IMR-90 (cell line): ENCODE results near the gene C14orf93. TPM values are rescaled to one million over a fixed set of nuclear protein-coding genes. Genes with fewer than 3 reads are reported as not detected.

ENCODE experiments used
- ATAC-seq: fragments of 200-7000 bp; cut with Tn5 transposase; 2 replicates; pipeline ENCODE4 v1.9.1; 2020; ENCODE audit warnings: low read depth, mild to moderate bottlenecking, moderate library complexity
- BruUV-seq: library from RNA; stranded (reverse); fragments of 400-500 nt; replicated peaks from 2 replicates; lab custom pipeline; 2021; lab: Mats Ljungman, UMichigan
- CTCF ChIA-PET: fragments of 300-600 bp; formaldehyde crosslinking; extraction: SDS; loops from one replicate; lab custom pipeline; 2021; ENCODE audit warnings: antibody characterized with exemption; lab: Yijun Ruan, JAX
- POLR2A ChIA-PET: fragments of 300-600 bp; sonication (Branson Sonifier 250); formaldehyde crosslinking; loops from one replicate; lab custom pipeline; 2022; ENCODE audit warnings: antibody characterized with exemption; ENCODE audit not compliant: unreplicated experiment; lab: Charles Lee
- DNase-seq: peaks from one replicate; pipeline ENCODE4 v3.0.0; 2013
- H2AFZ ChIP-seq: replicated peaks from 2 replicates; pipeline ENCODE3; 2013; ENCODE audit warnings: low read length, mild to moderate bottlenecking; ENCODE audit not compliant: poor library complexity
- H2AK5ac ChIP-seq: 2 replicates; pipeline ENCODE4 v1.6.1; 2013; ENCODE audit warnings: low read depth, low read length, inconsistent platforms
- H2AK9ac ChIP-seq: replicated peaks from 2 replicates; pipeline ENCODE3; 2013; ENCODE audit warnings: mild to moderate bottlenecking, low read depth, low read length, moderate library complexity; ENCODE audit not compliant: poor library complexity
- H2BK120ac ChIP-seq: 2 replicates; pipeline ENCODE4 v1.6.1; 2013; ENCODE audit warnings: low read depth, low read length, inconsistent platforms
- H2BK15ac ChIP-seq: 3 replicates; pipeline ENCODE4 v1.6.1; 2013; ENCODE audit warnings: low read depth, low read length, inconsistent platforms
- H2BK20ac ChIP-seq: 2 replicates; pipeline ENCODE4 v1.6.1; 2013; ENCODE audit warnings: low read depth, mild to moderate bottlenecking, inconsistent platforms, low read length, moderate library complexity
- H2BK5ac ChIP-seq: 2 replicates; pipeline ENCODE4 v1.6.1; 2013; ENCODE audit warnings: mild to moderate bottlenecking, low read depth, low read length, inconsistent platforms; ENCODE audit not compliant: poor library complexity, severe bottlenecking
- H3K14ac ChIP-seq: replicated peaks from 2 replicates; pipeline ENCODE4 v1.6.1; 2013; ENCODE audit warnings: low read depth, low read length, inconsistent platforms
- H3K18ac ChIP-seq: 2 replicates; pipeline ENCODE4 v1.6.1; 2013; ENCODE audit warnings: low read depth, low read length, control low read depth
- H3K23ac ChIP-seq: 2 replicates; pipeline ENCODE4 v1.6.1; 2013; ENCODE audit warnings: low read depth, low read length, inconsistent platforms
- H3K27ac ChIP-seq: 2 replicates; pipeline ENCODE4 v1.5.1; 2013; ENCODE audit warnings: mild to moderate bottlenecking, control low read depth, low read length; ENCODE audit not compliant: insufficient read depth
- H3K27me3 ChIP-seq: 2 replicates; pipeline ENCODE4 v1.6.1; 2013; ENCODE audit warnings: low read length; ENCODE audit not compliant: control insufficient read depth, insufficient read depth
- H3K36me3 ChIP-seq: 2 replicates; pipeline ENCODE4 v1.6.1; 2013; ENCODE audit warnings: low read length, mixed read lengths; ENCODE audit not compliant: control insufficient read depth, insufficient read depth
- H3K4ac ChIP-seq: 2 replicates; pipeline ENCODE4 v1.6.1; 2013; ENCODE audit warnings: low read depth, low read length, inconsistent platforms
- H3K4me1 ChIP-seq: 2 replicates; pipeline ENCODE4 v1.6.1; 2013; ENCODE audit warnings: low read length, mixed read lengths; ENCODE audit not compliant: control insufficient read depth, insufficient read depth
- H3K4me2 ChIP-seq: 2 replicates; pipeline ENCODE4 v1.6.1; 2013; ENCODE audit warnings: low read depth, mild to moderate bottlenecking, control low read depth, low read length, moderate library complexity
- H3K4me3 ChIP-seq: 2 replicates; pipeline ENCODE4 v1.5.1; 2013; ENCODE audit warnings: low read depth, mild to moderate bottlenecking, control low read depth, low read length, moderate library complexity; ENCODE audit not compliant: insufficient read depth
- H3K56ac ChIP-seq: 2 replicates; pipeline ENCODE4 v1.6.1; 2013; ENCODE audit warnings: low read length, inconsistent platforms; ENCODE audit not compliant: insufficient read depth; ENCODE audit errors: extremely low read depth
- H3K79me1 ChIP-seq, 2 experiments: 2 replicates each; pipeline ENCODE4 v1.6.1; 2013; ENCODE audit warnings: low read length in 2 of 2, inconsistent platforms in 1 of 2, low read depth in 1 of 2
- H3K9ac ChIP-seq: 2 replicates; pipeline ENCODE4 v1.6.1; 2013; ENCODE audit warnings: low read depth, low read length, control low read depth
- H3K9me1 ChIP-seq: 2 replicates; pipeline ENCODE4 v1.6.1; 2013; ENCODE audit warnings: low read length, inconsistent platforms; ENCODE audit not compliant: insufficient read depth
- H3K9me3 ChIP-seq: 2 replicates; pipeline ENCODE4 v1.6.1; 2013; ENCODE audit warnings: low read length; ENCODE audit not compliant: control insufficient read depth, insufficient read depth
- H4K20me1 ChIP-seq: 2 replicates; pipeline ENCODE4 v1.6.1; 2013; ENCODE audit warnings: low read length, inconsistent platforms; ENCODE audit not compliant: insufficient read depth
- H4K5ac ChIP-seq: 2 replicates; pipeline ENCODE4 v1.6.1; 2013; ENCODE audit warnings: mild to moderate bottlenecking, low read depth, low read length, control low read depth
- H4K8ac ChIP-seq, 2 experiments: 2 replicates each; pipeline ENCODE4 v1.6.1; 2013; ENCODE audit warnings: low read depth in 2 of 2, low read length in 2 of 2, control low read depth in 1 of 2, inconsistent platforms in 1 of 2
- H4K91ac ChIP-seq: 2 replicates; pipeline ENCODE4 v1.6.1; 2013; ENCODE audit warnings: low read depth, low read length, inconsistent platforms; ENCODE audit not compliant: insufficient read depth
- CTCF ChIP-seq: conservative IDR thresholded peaks from 2 replicates; pipeline ENCODE4 v1.5.1; 2012; ENCODE audit warnings: mild to moderate bottlenecking, low read depth, low read length, improper control_type of control experiment
- RAD21 ChIP-seq: IDR thresholded peaks from 2 replicates; pipeline ENCODE4 v1.6.1; 2012; ENCODE audit warnings: low read length, improper control_type of control experiment
- SMC3 ChIP-seq: fragments of 150-350 bp; IDR thresholded peaks from 2 replicates; pipeline ENCODE4 v1.6.1; 2016; ENCODE audit warnings: low read depth, mild to moderate bottlenecking, antibody characterized with exemption, low read length, moderate library complexity
- USF2 ChIP-seq: fragments of 150-350 bp; IDR thresholded peaks from 2 replicates; pipeline ENCODE4 v1.6.1; 2017; ENCODE audit warnings: mild to moderate bottlenecking, antibody characterized with exemption, low read length, low read depth
- WGBS, 2 experiments: methylation state at CpG; one replicate each; pipeline versions ENCODE4 v1.1.5 to v1.1.7; 2013; ENCODE audit warnings: missing lambda C conversion rate in 2 of 2; ENCODE audit not compliant: insufficient read length in 1 of 2; ENCODE audit errors: extremely low coverage in 2 of 2; 5-methylcytosine and 5-hydroxymethylcytosine counted together
- dilution Hi-C: fragments of 300-500 bp; cut with HindIII; formaldehyde crosslinking; loops from one replicate; pipeline ENCODE4 v1.14.3; 2018; ENCODE audit warnings: low sequenced_read_pairs; ENCODE audit not compliant: unreplicated experiment
- in situ Hi-C: fragments of 300-500 bp; cut with MboI; formaldehyde crosslinking; loops from 3 replicates; pipeline ENCODE4 v1.14.3; 2019; ENCODE audit warnings: low sequenced_read_pairs, inconsistent platforms, mixed read lengths
- intact Hi-C: fragments of 100-400 bp; cut with micrococcal nuclease; formaldehyde crosslinking; loops from 2 replicates; pipeline ENCODE4 v1.10.0; 2022
- polyA plus RNA-seq, 3 experiments: library from polyadenylated mRNA; depleted of rRNA; stranded (reverse); fragments of >200 nt; gene quantifications; 2 replicates each; pipeline ENCODE4 v1.2.3, GENCODE V29; 2012; ENCODE audit warnings: low replicate concordance in 1 of 3
- total RNA-seq: library from RNA; depleted of rRNA; stranded (reverse); fragments of >200 nt; gene quantifications from 2 replicates; pipeline ENCODE4 v1.2.3, GENCODE V29; 2012

Gene C14orf93
- total and polyA plus RNA-seq, 2 of the 4 experiments (the other 2 are of a cell fraction): 5.4 to 5.7 TPM

GRCh38 chr14:22986508-22987054 is 23.4 kb downstream of the C14orf93 start:
- Histone ChIP-seq H3K4me3 (no peak overlapping the region), H4K91ac (no peak overlapping the region), H3K9me1 (no peaks in the 10 kb centered on the region), H3K4me2 (no peak overlapping the region), H3K27ac (no peak overlapping the region), H2AK5ac (no peak overlapping the region), H4K20me1 (no peaks in the 10 kb centered on the region), H4K8ac (no peak overlapping the region), H2AFZ (no peak overlapping the region), H2AK9ac (peak overlapping the region; percentile 51), H3K79me1 (peaks cover 0 to 18% of the 10 kb centered on the region in 2 experiments; a peak in 2 of 4 replicates), H3K18ac (no peak overlapping the region), H3K27me3 (no peaks in the 10 kb centered on the region), H3K9me3 (no peaks in the 10 kb centered on the region), H3K14ac (no peak overlapping the region), H4K5ac (no peak overlapping the region), H3K9ac (no peak overlapping the region), H2BK120ac (no peak overlapping the region), H2BK20ac (no peak overlapping the region), H3K4me1 (no peaks in the 10 kb centered on the region), H2BK15ac (no peak overlapping the region), H3K36me3 (no peaks in the 10 kb centered on the region), H3K56ac (no peak overlapping the region), H2BK5ac (no peak overlapping the region), H3K4ac (no peak overlapping the region), H3K23ac (no peak overlapping the region)
- ChIA-PET POLR2A (interaction anchor here (0.5 to 1.4 kb wide), 5 partner anchors 9 to 320 kb away, joined by 3 to 12 read pairs (median 4); partner anchors contain the start of genes ACIN1, BCL2L2 and C14orf119), CTCF (interaction anchor here (0.6 to 2.8 kb wide), 29 partner anchors 9 to 427 kb away, joined by 3 to 14 read pairs (median 4); partner anchors contain the start of genes CDH24 and PRMT5)
- no TSS peak for BruUV-seq
- DNase-seq (peak; percentile 86), ATAC-seq (peak; percentile 37; the same call in 1 of the 2 replicates)
- WGBS, 2 experiments: 0% methylated on average over 2 of the region's 5 CpGs; no CpG with 5 or more reads in 1 of the 2 experiments
- in situ Hi-C loops: no loop called here
- dilution Hi-C loops: no loop called here
- intact Hi-C loops: loop anchor here (1.0 to 10.0 kb wide), 3 partner anchors 72 to 198 kb away; partner anchors contain the start of gene SLC7A8
- TF ChIP-seq RAD21: peak; percentile 92
- peak; percentile 94 for TF ChIP-seq CTCF
- TF ChIP-seq USF2: no peak
- peak; percentile 94 for TF ChIP-seq SMC3
